GM12878 (cell line): ENCODE results near the gene KRT10. TPM values are rescaled to one million over a fixed set of nuclear protein-coding genes. Genes with fewer than 3 reads are reported as not detected.

Source experiments
- ATAC-seq: fragments of 200-7000 bp; cut with Tn5 transposase; 3 replicates; pipeline ENCODE4 v1.9.1; 2020; ENCODE audit warnings: mild to moderate bottlenecking, moderate library complexity
- BruUV-seq: library from RNA; stranded (reverse); fragments of 400-500 nt; replicated peaks from 2 replicates; lab custom pipeline; 2021; lab: Mats Ljungman, UMichigan
- CTCF ChIA-PET: fragments of 300-600 bp; sonication (Branson Sonifier 250); formaldehyde crosslinking; extraction: SDS; loops from one replicate; lab custom pipeline; 2021; ENCODE audit warnings: inconsistent platforms; lab: Yijun Ruan, JAX
- POLR2A ChIA-PET: fragments of 350-600 bp; formaldehyde crosslinking; extraction: SDS; loops from one replicate; lab custom pipeline; 2021; ENCODE audit warnings: inconsistent platforms; lab: Charles Lee
- RAD21 ChIA-PET: fragments of 300-600 bp; sonication (Branson Sonifier 250); formaldehyde crosslinking; loops from one replicate; lab custom pipeline; 2023; ENCODE audit warnings: antibody characterized with exemption; ENCODE audit not compliant: unreplicated experiment; lab: Charles Lee
- SMC1A ChIA-PET: fragments of 300-600 bp; sonication (Branson Sonifier 250); formaldehyde crosslinking; loops from one replicate; lab custom pipeline; 2023; ENCODE audit not compliant: unreplicated experiment, uncharacterized antibody; lab: Charles Lee
- DNase-seq: peaks from one replicate; pipeline ENCODE4 v3.0.0-alpha.2; 2011; ENCODE audit warnings: low read depth, low spot score
- FAIRE-seq: peaks from 3 replicates; lab custom pipeline; 2011; peaks lifted over from hg19 to GRCh38; lab: Jason Lieb, UNC
- H2AFZ ChIP-seq: 2 replicates; pipeline ENCODE4 v1.6.0; 2011; ENCODE audit warnings: low read depth, low read length, control low read depth; ENCODE audit not compliant: control insufficient read depth
- H3K27ac ChIP-seq: 2 replicates; pipeline ENCODE4 v1.5.1; 2011; ENCODE audit warnings: control low read depth; ENCODE audit not compliant: control insufficient read depth, insufficient read depth
- H3K27me3 ChIP-seq, 2 experiments: replicated peaks in 1 of 2; 2 replicates each; pipeline versions ENCODE4 v1.6.0 to v1.6.1; 2011; ENCODE audit warnings: low read length in 1 of 2; ENCODE audit not compliant: control insufficient read depth in 2 of 2, insufficient read depth in 2 of 2
- H3K36me3 ChIP-seq, 2 experiments: 2 replicates each; pipeline ENCODE4 v1.5.1; 2011; ENCODE audit warnings: low read length in 1 of 2; ENCODE audit not compliant: control insufficient read depth in 2 of 2, insufficient read depth in 2 of 2
- H3K4me1 ChIP-seq: 2 replicates; pipeline ENCODE4 v1.6.1; 2011; ENCODE audit warnings: mild to moderate bottlenecking, low read length, moderate library complexity, mixed read lengths; ENCODE audit not compliant: control insufficient read depth, insufficient read depth
- H3K4me2 ChIP-seq: 2 replicates; pipeline ENCODE4 v1.6.0; 2011; ENCODE audit warnings: control low read depth; ENCODE audit not compliant: control insufficient read depth, insufficient read depth
- H3K4me3 ChIP-seq: fragments of 200-600 bp; sonication (generic); 2 replicates; pipeline ENCODE4 v1.5.1; 2016
- H3K79me2 ChIP-seq: 2 replicates; pipeline ENCODE4 v1.6.0; 2011; ENCODE audit warnings: low read length; ENCODE audit not compliant: control insufficient read depth, insufficient read depth
- H3K9ac ChIP-seq: 2 replicates; pipeline ENCODE4 v1.8.0; 2011; ENCODE audit warnings: low read length, control low read depth, mixed read lengths; ENCODE audit not compliant: control insufficient read depth, insufficient read depth
- H3K9me3 ChIP-seq: replicated peaks from 3 replicates; pipeline ENCODE4 v1.5.1; 2011; ENCODE audit warnings: mild to moderate bottlenecking, low read length; ENCODE audit not compliant: control insufficient read depth, insufficient read depth
- H4K20me1 ChIP-seq: 2 replicates; pipeline ENCODE4 v1.6.0; 2011; ENCODE audit not compliant: control insufficient read depth, insufficient read depth
- CBFB ChIP-seq: IDR thresholded peaks from 2 replicates; pipeline ENCODE4 v1.6.1; 2016; ENCODE audit warnings: antibody characterized with exemption, low read depth
- CHD1 ChIP-seq: IDR thresholded peaks from 2 replicates; pipeline ENCODE4 v1.6.1; 2012; ENCODE audit warnings: low read depth, low read length, improper control_type of control experiment
- CREB1 ChIP-seq: IDR thresholded peaks from 2 replicates; pipeline ENCODE4 v1.6.1; 2012; ENCODE audit warnings: low read depth, mild to moderate bottlenecking, inconsistent platforms
- GATAD2B ChIP-seq: fragments of 450-650 bp; conservative IDR thresholded peaks from 2 replicates; pipeline ENCODE4 v1.6.1; 2017; ENCODE audit warnings: low read depth, mild to moderate bottlenecking, moderate library complexity
- KLF5 ChIP-seq: fragments of 450-650 bp; IDR thresholded peaks from 2 replicates; pipeline ENCODE4 v1.6.1; 2014; ENCODE audit warnings: mild to moderate bottlenecking; ENCODE audit not compliant: partially characterized antibody
- PAX5 ChIP-seq: IDR thresholded peaks from 2 replicates; pipeline ENCODE4 v1.6.1; 2011; ENCODE audit warnings: low read depth, low read length, borderline replicate concordance
- SIX5 ChIP-seq: IDR thresholded peaks from 2 replicates; pipeline ENCODE4 v1.6.1; 2011; ENCODE audit warnings: mild to moderate bottlenecking, low read depth, low read length, moderate library complexity; ENCODE audit not compliant: severe bottlenecking
- ZSCAN29 ChIP-seq: fragments of 450-650 bp; IDR thresholded peaks from 2 replicates; pipeline ENCODE4 v1.6.1; 2017; ENCODE audit warnings: mild to moderate bottlenecking, moderate library complexity
- WGBS: methylation state at CpG from one replicate; pipeline ENCODE4 v1.1.6; 2016; ENCODE audit warnings: low lambda C conversion rate; ENCODE audit not compliant: insufficient replicate concordance, insufficient coverage; ENCODE audit errors: missing lambda C conversion rate; 5-methylcytosine and 5-hydroxymethylcytosine counted together
- in situ Hi-C: fragments of 300-500 bp; cut with MboI; formaldehyde crosslinking; loops from 9 replicates; pipeline ENCODE4 v1.14.3; 2018; ENCODE audit warnings: mixed read lengths
- intact Hi-C: fragments of 100-400 bp; cut with micrococcal nuclease; formaldehyde crosslinking; loops from one replicate; pipeline ENCODE4 v1.14.2; 2022; ENCODE audit not compliant: unreplicated experiment
- polyA plus RNA-seq, 11 experiments: library from polyadenylated mRNA; depleted of rRNA in 4 of 11; unstranded in 6 of 11; stranded (reverse) in 5 of 11; fragments of >200 nt; fragmentation: Nextera tagmentation in 4 of 11; fragmentation: Illumina TruSeq in 1 of 11; extraction: Ambion mirVana in 4 of 11; extraction: Trizol in 1 of 11; gene quantifications; 1 replicate in 1 of 11; 2 replicates in 10 of 11; pipeline versions ENCODE4 v1.2.1 to v1.2.3, GENCODE V29; 2011 to 2016; ENCODE audit warnings: inconsistent platforms in 2 of 11, missing spikeins in 2 of 11, low read depth in 1 of 11
- total RNA-seq, 4 experiments: library from RNA; depleted of rRNA in 3 of 4; stranded (reverse); fragments of >200 nt in 3 of 4; fragmentation: Illumina TruSeq in 1 of 4; extraction: Trizol in 1 of 4; gene quantifications; 2 replicates each; pipeline versions ENCODE4 v1.2.1 to v1.2.3, GENCODE V29; 2013 to 2021
- TF ChIP-seq, protein P1 (sequence below): IDR thresholded peaks from 2 replicates; pipeline ENCODE4 v1.6.1; 2011; ENCODE audit warnings: low read depth, mild to moderate bottlenecking, low read length, moderate library complexity, borderline replicate concordance; ENCODE audit errors: extremely low read depth
- TF ChIP-seq, protein P2 (sequence below): fragments of 450-650 bp; conservative IDR thresholded peaks from 2 replicates; pipeline ENCODE4 v1.6.1; 2017; ENCODE audit warnings: mild to moderate bottlenecking, moderate library complexity
- TF ChIP-seq, protein P3 (sequence below): fragments of 450-650 bp; formaldehyde crosslinking; IDR thresholded peaks from 2 replicates; pipeline ENCODE4 v1.5.0; 2022; ENCODE audit warnings: mild to moderate bottlenecking, missing genetic modification characterization

The KRT10 gene
- total and polyA plus RNA-seq, 10 of the 15 experiments (the other 5 are each of a cell fraction or from before 2014, with no cell fraction given) = 10.8 to 98.5 (median 23.9) TPM

DNA sequence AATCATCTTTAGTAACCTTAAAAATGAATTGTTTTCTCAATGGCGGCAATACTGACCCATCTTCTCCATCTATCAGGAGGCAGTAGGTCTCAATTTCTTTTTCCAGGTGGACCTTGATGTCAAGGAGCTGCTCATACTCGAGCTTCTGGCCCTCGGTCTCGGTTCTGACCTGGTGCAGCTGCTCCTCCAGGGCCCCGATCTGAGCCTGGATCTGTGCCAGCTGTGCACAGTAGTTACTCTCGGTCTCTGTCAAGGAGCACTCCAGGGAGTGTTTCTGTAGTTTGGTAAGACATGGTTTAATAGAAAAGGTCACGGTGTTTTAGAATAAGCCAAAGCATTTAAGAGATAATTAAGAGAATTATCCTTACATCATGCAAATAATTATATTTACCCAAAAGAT, 45.0 kb downstream of the KRT10 start (continued):
- no peak for TF ChIP-seq SIX5
- TF ChIP-seq, protein P1, sequence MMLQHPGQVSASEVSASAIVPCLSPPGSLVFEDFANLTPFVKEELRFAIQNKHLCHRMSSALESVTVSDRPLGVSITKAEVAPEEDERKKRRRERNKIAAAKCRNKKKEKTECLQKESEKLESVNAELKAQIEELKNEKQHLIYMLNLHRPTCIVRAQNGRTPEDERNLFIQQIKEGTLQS = no peak
- no peak for TF ChIP-seq ZSCAN29
- no peak for TF ChIP-seq CBFB
- TF ChIP-seq CREB1 = no peak

DNA sequence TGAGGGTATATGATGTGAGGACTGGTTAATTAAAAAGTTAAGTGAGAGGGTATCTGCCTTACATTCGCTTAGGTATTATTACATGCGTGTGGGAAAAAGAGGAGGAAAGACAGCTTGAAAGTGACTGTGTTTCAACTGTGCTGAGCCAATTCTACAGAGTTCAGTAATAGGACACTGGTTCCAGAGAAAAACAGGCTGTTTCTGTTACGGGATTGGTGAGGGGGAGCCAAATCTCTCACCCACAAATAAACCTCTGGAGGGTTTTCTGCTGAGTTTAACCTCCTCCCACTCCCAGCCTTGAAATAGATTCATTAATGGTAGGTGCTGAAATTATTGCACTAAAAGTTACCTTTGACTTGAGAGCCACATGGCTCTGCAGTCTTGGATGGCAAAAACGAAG, 46.5 kb downstream of the KRT10 start:
- TF ChIP-seq, protein P2, sequence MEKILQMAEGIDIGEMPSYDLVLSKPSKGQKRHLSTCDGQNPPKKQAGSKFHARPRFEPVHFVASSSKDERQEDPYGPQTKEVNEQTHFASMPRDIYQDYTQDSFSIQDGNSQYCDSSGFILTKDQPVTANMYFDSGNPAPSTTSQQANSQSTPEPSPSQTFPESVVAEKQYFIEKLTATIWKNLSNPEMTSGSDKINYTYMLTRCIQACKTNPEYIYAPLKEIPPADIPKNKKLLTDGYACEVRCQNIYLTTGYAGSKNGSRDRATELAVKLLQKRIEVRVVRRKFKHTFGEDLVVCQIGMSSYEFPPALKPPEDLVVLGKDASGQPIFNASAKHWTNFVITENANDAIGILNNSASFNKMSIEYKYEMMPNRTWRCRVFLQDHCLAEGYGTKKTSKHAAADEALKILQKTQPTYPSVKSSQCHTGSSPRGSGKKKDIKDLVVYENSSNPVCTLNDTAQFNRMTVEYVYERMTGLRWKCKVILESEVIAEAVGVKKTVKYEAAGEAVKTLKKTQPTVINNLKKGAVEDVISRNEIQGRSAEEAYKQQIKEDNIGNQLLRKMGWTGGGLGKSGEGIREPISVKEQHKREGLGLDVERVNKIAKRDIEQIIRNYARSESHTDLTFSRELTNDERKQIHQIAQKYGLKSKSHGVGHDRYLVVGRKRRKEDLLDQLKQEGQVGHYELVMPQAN = no peak
- TF ChIP-seq PAX5 = no peak
- TF ChIP-seq GATAD2B = no peak
- no peak for TF ChIP-seq CHD1
- TF ChIP-seq, protein P3, sequence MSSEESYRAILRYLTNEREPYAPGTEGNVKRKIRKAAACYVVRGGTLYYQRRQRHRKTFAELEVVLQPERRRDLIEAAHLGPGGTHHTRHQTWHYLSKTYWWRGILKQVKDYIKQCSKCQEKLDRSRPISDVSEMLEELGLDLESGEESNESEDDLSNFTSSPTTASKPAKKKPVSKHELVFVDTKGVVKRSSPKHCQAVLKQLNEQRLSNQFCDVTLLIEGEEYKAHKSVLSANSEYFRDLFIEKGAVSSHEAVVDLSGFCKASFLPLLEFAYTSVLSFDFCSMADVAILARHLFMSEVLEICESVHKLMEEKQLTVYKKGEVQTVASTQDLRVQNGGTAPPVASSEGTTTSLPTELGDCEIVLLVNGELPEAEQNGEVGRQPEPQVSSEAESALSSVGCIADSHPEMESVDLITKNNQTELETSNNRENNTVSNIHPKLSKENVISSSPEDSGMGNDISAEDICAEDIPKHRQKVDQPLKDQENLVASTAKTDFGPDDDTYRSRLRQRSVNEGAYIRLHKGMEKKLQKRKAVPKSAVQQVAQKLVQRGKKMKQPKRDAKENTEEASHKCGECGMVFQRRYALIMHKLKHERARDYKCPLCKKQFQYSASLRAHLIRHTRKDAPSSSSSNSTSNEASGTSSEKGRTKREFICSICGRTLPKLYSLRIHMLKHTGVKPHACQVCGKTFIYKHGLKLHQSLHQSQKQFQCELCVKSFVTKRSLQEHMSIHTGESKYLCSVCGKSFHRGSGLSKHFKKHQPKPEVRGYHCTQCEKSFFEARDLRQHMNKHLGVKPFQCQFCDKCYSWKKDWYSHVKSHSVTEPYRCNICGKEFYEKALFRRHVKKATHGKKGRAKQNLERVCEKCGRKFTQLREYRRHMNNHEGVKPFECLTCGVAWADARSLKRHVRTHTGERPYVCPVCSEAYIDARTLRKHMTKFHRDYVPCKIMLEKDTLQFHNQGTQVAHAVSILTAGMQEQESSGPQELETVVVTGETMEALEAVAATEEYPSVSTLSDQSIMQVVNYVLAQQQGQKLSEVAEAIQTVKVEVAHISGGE (CRISPR knock-in tag) = no peak
- no peak for TF ChIP-seq KLF5
- ATAC-seq (no peak), DNase-seq (no peak), FAIRE-seq (no peak)
- WGBS = 30% methylated on average over 4 of the region's 4 CpGs
- intact Hi-C loops (loop anchor here (5.0 kb wide), 1 partner anchor 99 kb away; no protein-coding TSS in a partner anchor), in situ Hi-C loops (no loop called here)
- POLR2A ChIA-PET = no interaction called here
- no peaks in the 10 kb centered on the region for H3K4me1 ChIP-seq
- CTCF ChIA-PET = no interaction called here
- no peaks in the 10 kb centered on the region for H3K36me3 ChIP-seq
- H3K4me3 ChIP-seq = no peak overlapping the region
- no peak overlapping the region for H3K9ac ChIP-seq
- no TSS peak for BruUV-seq
- no peak overlapping the region for H3K4me2 ChIP-seq
- H3K9me3 ChIP-seq = no peaks in the 10 kb centered on the region
- H4K20me1 ChIP-seq = no peaks in the 10 kb centered on the region
- H3K79me2 ChIP-seq = no peaks in the 10 kb centered on the region
- RAD21 ChIA-PET = no interaction called here
- no peak overlapping the region for H3K27ac ChIP-seq
- H3K27me3 ChIP-seq = peaks cover 0 to 6% of the 10 kb centered on the region in 2 experiments; a peak in 2 of 4 replicates
- SMC1A ChIA-PET = no interaction called here
- no peak overlapping the region for H2AFZ ChIP-seq
